Esophagus muscularis mucosa (tissue), 4 donors: ENCODE measurements around the gene ANGPTL4. TPM values are rescaled to one million over a fixed set of nuclear protein-coding genes. Genes with fewer than 3 reads are reported as not detected.
A peak's percentile ranks its signal among the peaks of the same experiment; 100 is the strongest.

ENCODE experiments used
- DNase-seq: peaks from one replicate; pipeline ENCODE4 v3.0.0-alpha.2; 2017; ENCODE audit errors: extremely low spot score
- H3K27ac ChIP-seq, 4 donors: fragments of 200-600 bp; sonication (generic); replicated peaks in 1 of 4; 1 replicate in 3 of 4; 2 replicates in 1 of 4; pipeline ENCODE4 v1.5.1; 2016 to 2019; ENCODE audit warnings: mild to moderate bottlenecking in 1 of 4
- H3K27me3 ChIP-seq, 4 donors: fragments of 200-600 bp; sonication (generic); one replicate each; pipeline versions ENCODE4 v1.5.1 to v1.6.0; 2016 to 2019
- H3K36me3 ChIP-seq, 4 donors: fragments of 200-600 bp; sonication (generic); one replicate each; pipeline ENCODE4 v1.5.1; 2016 to 2019
- H3K4me1 ChIP-seq, 4 donors: fragments of 200-600 bp; sonication (generic); one replicate each; pipeline ENCODE4 v1.5.1; 2016 to 2019
- H3K4me3 ChIP-seq, 4 donors: fragments of 200-600 bp; sonication (generic); 1 replicate in 2 of 4; 2 replicates in 2 of 4; pipeline ENCODE4 v1.5.1; 2016 to 2019; ENCODE audit warnings: mild to moderate bottlenecking in 4 of 4, moderate library complexity in 1 of 4
- H3K9me3 ChIP-seq, 4 donors: fragments of 200-600 bp; sonication (generic); 1 replicate in 3 of 4; 2 replicates in 1 of 4; pipeline ENCODE4 v1.5.1; 2016 to 2019
- CTCF ChIP-seq, 3 experiments: fragments of 200-600 bp in 2 of 3; fragments of 450-650 bp in 1 of 3; sonication (generic) in 2 of 3; IDR thresholded peaks; one replicate each; pipeline ENCODE4 v1.5.1; 2017 to 2019; ENCODE audit warnings: antibody characterized with exemption in 3 of 3, mild to moderate bottlenecking in 2 of 3, moderate library complexity in 1 of 3
- EP300 ChIP-seq: sonication (generic); formaldehyde crosslinking; IDR thresholded peaks from one replicate; pipeline ENCODE4 v1.6.1; 2017; ENCODE audit warnings: antibody characterized with exemption
- POLR2A ChIP-seq: fragments of 450-650 bp; IDR thresholded peaks from one replicate; pipeline ENCODE4 v1.6.1; 2017; ENCODE audit warnings: antibody characterized with exemption, moderate library complexity, mild to moderate bottlenecking, low read depth
- POLR2AphosphoS5 ChIP-seq, 2 donors: sonication (generic); formaldehyde crosslinking; IDR thresholded peaks; one replicate each; pipeline ENCODE4 v1.6.1; 2017; ENCODE audit warnings: antibody characterized with exemption in 2 of 2
- WGBS: methylation state at CpG from one replicate; pipeline ENCODE4 v1.1.5; 2018; 5-methylcytosine and 5-hydroxymethylcytosine counted together
- intact Hi-C: fragments of 100-400 bp; cut with DNase I; formaldehyde crosslinking; loops from one replicate; pipeline ENCODE4 v1.15.1; 2023
- total RNA-seq, 4 donors: library from RNA; depleted of rRNA; stranded (reverse); fragments of >200 nt; gene quantifications; one replicate each; pipeline versions ENCODE4 v1.1.0 to v1.2.1, GENCODE V29; 2016

The ANGPTL4 gene
- total RNA-seq, 4 donors from 2014 or later = 3.7 to 37.9 (median 22.6) TPM

- WGBS = 37% methylated on average over 11 of the region's 12 CpGs
- Histone ChIP-seq H3K27ac (peak overlapping the region; percentile 78 to 90 (median 84)), H3K9me3 (no peaks in the 10 kb centered on the region), H3K27me3 (peaks cover 0 to 14% (median 0%) of the 10 kb centered on the region in 4 donors), H3K36me3 (peaks cover 0 to 15% (median 0%) of the 10 kb centered on the region in 4 donors), H3K4me3 (peak overlapping the region in 3 of 4 donors; percentile 8 to 28 (median 11)), H3K4me1 (peaks cover 50 to 64% (median 57%) of the 10 kb centered on the region in 4 donors)
- DNase-seq = peak; percentile 98
- TF ChIP-seq CTCF (IDR thresholded peaks at IDR 0.05) (no peak), POLR2A (no peak), EP300 (peak; percentile 52), POLR2AphosphoS5 (IDR thresholded peaks at IDR 0.05) (peak; percentile 91 to 94)
- intact Hi-C loops = no loop called here
Observed at GRCh38 chr19:8361921-8362793, 1.8 kb upstream of the ANGPTL4 start.

- TF ChIP-seq POLR2A = no peak
- no peak for TF ChIP-seq POLR2AphosphoS5 (IDR thresholded peaks at IDR 0.05)
- TF ChIP-seq CTCF (IDR thresholded peaks at IDR 0.05) = no peak
- no peak for TF ChIP-seq EP300
- H3K4me3 ChIP-seq = peak overlapping the region in 1 of 4 donors; percentile 71
- intact Hi-C loops = no loop called here
- H3K36me3 ChIP-seq = peaks cover 0 to 49% (median 6%) of the 10 kb centered on the region in 4 donors
- WGBS = 91% methylated on average over 8 of the region's 11 CpGs
- DNase-seq = no peak
- H3K9me3 ChIP-seq = no peaks in the 10 kb centered on the region
- peak overlapping the region in 1 of 4 donors; percentile 90 for H3K27ac ChIP-seq
- peaks cover 59 to 86% (median 80%) of the 10 kb centered on the region in 4 donors for H3K4me1 ChIP-seq
- H3K27me3 ChIP-seq = peaks cover 0 to 14% (median 0%) of the 10 kb centered on the region in 4 donors
Observed at GRCh38 chr19:8366121-8366581, 2.2 kb downstream of the ANGPTL4 start.

GRCh38 chr19:8366961-8367326 lies 3.0 kb downstream of the ANGPTL4 start:
- peak overlapping the region; percentile 19 to 71 (median 28) for H3K4me3 ChIP-seq
- DNase-seq = no peak
- no peak for TF ChIP-seq POLR2A
- no peak for TF ChIP-seq EP300
- TF ChIP-seq POLR2AphosphoS5 (IDR thresholded peaks at IDR 0.05) = no peak
- no peak for TF ChIP-seq CTCF (IDR thresholded peaks at IDR 0.05)
- H3K9me3 ChIP-seq = no peaks in the 10 kb centered on the region
- H3K27me3 ChIP-seq = peaks cover 0 to 14% (median 0%) of the 10 kb centered on the region in 4 donors
- WGBS = 72% methylated on average over 8 of the region's 13 CpGs
- H3K27ac ChIP-seq = peak overlapping the region in 3 of 4 donors; percentile 60 to 90 (median 62)
- peaks cover 0 to 57% (median 8%) of the 10 kb centered on the region in 4 donors for H3K36me3 ChIP-seq
- peaks cover 51 to 78% (median 72%) of the 10 kb centered on the region in 4 donors for H3K4me1 ChIP-seq
- intact Hi-C loops = no loop called here

- H3K4me3 ChIP-seq = peak overlapping the region; percentile 19 to 71 (median 28)
- intact Hi-C loops = no loop called here
- TF ChIP-seq POLR2AphosphoS5 (IDR thresholded peaks at IDR 0.05) = peak; percentile 56 to 79
- no peak for TF ChIP-seq CTCF (IDR thresholded peaks at IDR 0.05)
- peak; percentile 28 for TF ChIP-seq EP300
Observed at GRCh38 chr19:8367327-8368001, 3.5 kb downstream of the ANGPTL4 start.

More at GRCh38 chr19:8367327-8368001, 3.5 kb downstream of the ANGPTL4 start:
- no peaks in the 10 kb centered on the region for H3K9me3 ChIP-seq
- WGBS = 23% methylated on average over 22 of the region's 23 CpGs
- H3K4me1 ChIP-seq = peaks cover 46 to 73% (median 67%) of the 10 kb centered on the region in 4 donors
- H3K27ac ChIP-seq = peak overlapping the region in 3 of 4 donors; percentile 60 to 90 (median 62)
- no peak for DNase-seq
- H3K36me3 ChIP-seq = peaks cover 0 to 62% (median 8%) of the 10 kb centered on the region in 4 donors
- peaks cover 0 to 14% (median 0%) of the 10 kb centered on the region in 4 donors for H3K27me3 ChIP-seq
